Measurements from ENCODE around the gene KISS1.
A peak's percentile ranks its signal among the peaks of the same experiment; 100 is the strongest.

GRCh38 chr1:204205486-204205885 is 9.2 kb upstream of the KISS1 start:
- no peak for TF ChIP-seq CTCF (conservative IDR thresholded peaks at IDR 0.05; ENCODE audit: low read depth, low read length)
- no peak for TF ChIP-seq POLR2A (IDR thresholded peaks at IDR 0.05; ENCODE audit: low read depth, low read length)
- TF ChIP-seq USF2 (IDR thresholded peaks at IDR 0.05; ENCODE audit: low read depth, low read length): no peak
- TF ChIP-seq BHLHE40 (IDR thresholded peaks at IDR 0.05; ENCODE audit: low read depth, low read length): no peak
- TF ChIP-seq RAD21 (IDR thresholded peaks at IDR 0.05; ENCODE audit: low read length): no peak
- TF ChIP-seq RFX5 (IDR thresholded peaks at IDR 0.05; ENCODE audit: low read depth, low read length): peak; percentile 93
- no peak for TF ChIP-seq MAFK (IDR thresholded peaks at IDR 0.05; ENCODE audit: low read depth, low read length)
- no peak for TF ChIP-seq FOS (IDR thresholded peaks at IDR 0.05; ENCODE audit: low read depth, low read length)
- TF ChIP-seq MAZ (IDR thresholded peaks at IDR 0.05; ENCODE audit: borderline replicate concordance, low read depth, low read length): no peak
- TF ChIP-seq CEBPB (IDR thresholded peaks at IDR 0.05; ENCODE audit: low read depth, low read length): no peak
- TF ChIP-seq NFE2L2 (IDR thresholded peaks at IDR 0.05; ENCODE audit: low read depth, low read length): no peak
- TF ChIP-seq MXI1 (IDR thresholded peaks at IDR 0.05; ENCODE audit: borderline replicate concordance, low read depth, low read length): no peak
- no peak for TF ChIP-seq RCOR1 (IDR thresholded peaks at IDR 0.05; ENCODE audit: insufficient replicate concordance, low read length)

Data from IMR-90 (cell line).